Prostate gland (tissue), 2 donors: Measurements from ENCODE around the gene ABCA13. TPM values are rescaled to one million over a fixed set of nuclear protein-coding genes. Genes with fewer than 3 reads are reported as not detected.

Experiments used
- DNase-seq: peaks from one replicate; pipeline ENCODE4 v3.0.0-alpha.2; 2019; ENCODE audit warnings: low spot score
- H3K27ac ChIP-seq, 2 donors: fragments of 200-600 bp; sonication (generic); 2 replicates each; pipeline ENCODE4 v1.5.1; 2017 to 2019
- H3K27me3 ChIP-seq: fragments of 200-600 bp; sonication (generic); replicated peaks from 2 replicates; pipeline ENCODE4 v1.5.1; 2019; ENCODE audit not compliant: insufficient read depth
- H3K36me3 ChIP-seq, 2 donors: fragments of 200-600 bp; sonication (generic); 1 replicate in 1 of 2; 2 replicates in 1 of 2; pipeline versions ENCODE4 v1.5.1 to v1.8.1; 2017 to 2019
- H3K4me1 ChIP-seq: fragments of 200-600 bp; sonication (generic); replicated peaks from 2 replicates; pipeline ENCODE4 v1.5.1; 2019
- H3K4me3 ChIP-seq, 2 donors: fragments of 200-600 bp; sonication (generic); 2 replicates each; pipeline ENCODE4 v1.5.1; 2017 to 2019
- H3K9me3 ChIP-seq: fragments of 200-600 bp; sonication (generic); 2 replicates; pipeline ENCODE4 v1.5.1; 2017
- CTCF ChIP-seq, 4 experiments: fragments of 200-600 bp in 2 of 4; fragments of 450-650 bp in 2 of 4; sonication (generic) in 2 of 4; IDR thresholded peaks; 1 replicate in 3 of 4; 2 replicates in 1 of 4; pipeline ENCODE4 v1.5.1; 2016 to 2019; ENCODE audit warnings: antibody characterized with exemption in 4 of 4, mild to moderate bottlenecking in 2 of 4, moderate library complexity in 2 of 4
- POLR2A ChIP-seq: fragments of 450-650 bp; IDR thresholded peaks from one replicate; pipeline ENCODE4 v1.6.1; 2016; ENCODE audit warnings: antibody characterized with exemption, mild to moderate bottlenecking
- POLR2AphosphoS5 ChIP-seq: sonication (generic); formaldehyde crosslinking; IDR thresholded peaks from one replicate; pipeline ENCODE4 v1.6.1; 2017; ENCODE audit warnings: antibody characterized with exemption
- WGBS: methylation state at CpG from one replicate; pipeline ENCODE4 v1.1.5; 2018; 5-methylcytosine and 5-hydroxymethylcytosine counted together
- intact Hi-C: fragments of 100-400 bp; cut with DNase I; formaldehyde crosslinking; loops from one replicate; pipeline ENCODE4 v1.14.2; 2022
- total RNA-seq, 2 donors: library from RNA; depleted of rRNA; stranded (reverse); fragments of >200 nt; gene quantifications; one replicate each; pipeline ENCODE4 v1.1.0, GENCODE V29; 2016

The ABCA13 gene
- total RNA-seq, 2 donors from 2014 or later: 0.14 to 3.5 TPM

- intact Hi-C loops: no loop called here
- H3K4me3 ChIP-seq: no peak overlapping the region
- WGBS: 90% methylated on average over 8 of the region's 8 CpGs
- H3K36me3 ChIP-seq: no peaks in the 10 kb centered on the region
- no peak overlapping the region for H3K27ac ChIP-seq
- no peaks in the 10 kb centered on the region for H3K4me1 ChIP-seq
- no peaks in the 10 kb centered on the region for H3K9me3 ChIP-seq
- DNase-seq: no peak
- H3K27me3 ChIP-seq: no peaks in the 10 kb centered on the region
- TF ChIP-seq POLR2A (no peak), CTCF (IDR thresholded peaks at IDR 0.05) (no peak), POLR2AphosphoS5 (no peak)
Observed at GRCh38 chr7:48321319-48322010, 150.2 kb downstream of the ABCA13 start.

- 74% methylated on average over 5 of the region's 5 CpGs for WGBS
- no peak for DNase-seq
- Histone ChIP-seq H3K36me3 (no peaks in the 10 kb centered on the region), H3K27ac (no peak overlapping the region), H3K4me1 (no peaks in the 10 kb centered on the region), H3K9me3 (no peaks in the 10 kb centered on the region), H3K27me3 (no peaks in the 10 kb centered on the region), H3K4me3 (no peak overlapping the region)
- TF ChIP-seq POLR2A (no peak), POLR2AphosphoS5 (no peak), CTCF (IDR thresholded peaks at IDR 0.05) (peak in 1 of 4 experiments; percentile 7)
- intact Hi-C loops: no loop called here
Observed at GRCh38 chr7:48337012-48337621, 165.9 kb downstream of the ABCA13 start.

GRCh38 chr7:48337781-48338180, 166.5 kb downstream of the ABCA13 start:
- WGBS: 69% methylated on average over 3 of the region's 3 CpGs
- H3K4me1 ChIP-seq: no peaks in the 10 kb centered on the region
- H3K27me3 ChIP-seq: no peaks in the 10 kb centered on the region
- no peaks in the 10 kb centered on the region for H3K36me3 ChIP-seq
- H3K27ac ChIP-seq: no peak overlapping the region
- TF ChIP-seq CTCF (IDR thresholded peaks at IDR 0.05): no peak
- no peak for TF ChIP-seq POLR2AphosphoS5
- TF ChIP-seq POLR2A: no peak
- H3K9me3 ChIP-seq: no peaks in the 10 kb centered on the region
- intact Hi-C loops: no loop called here
- no peak overlapping the region for H3K4me3 ChIP-seq
- DNase-seq: no peak

- Histone ChIP-seq H3K4me1 (no peaks in the 10 kb centered on the region), H3K36me3 (no peaks in the 10 kb centered on the region), H3K27ac (no peak overlapping the region), H3K9me3 (no peaks in the 10 kb centered on the region), H3K27me3 (no peaks in the 10 kb centered on the region), H3K4me3 (no peak overlapping the region)
- WGBS: 69% methylated on average over 5 of the region's 5 CpGs
- no peak for DNase-seq
- intact Hi-C loops: no loop called here
- TF ChIP-seq CTCF (IDR thresholded peaks at IDR 0.05) (no peak), POLR2AphosphoS5 (no peak), POLR2A (no peak)
Observed at GRCh38 chr7:48347230-48347825, 176.1 kb downstream of the ABCA13 start.

GRCh38 chr7:48350515-48350914, 179.3 kb downstream of the ABCA13 start:
- 82% methylated on average over 7 of the region's 7 CpGs for WGBS
- no peak for DNase-seq
- H3K27me3 ChIP-seq: no peaks in the 10 kb centered on the region
- intact Hi-C loops: no loop called here
- no peaks in the 10 kb centered on the region for H3K4me1 ChIP-seq
- no peaks in the 10 kb centered on the region for H3K9me3 ChIP-seq
- no peak overlapping the region for H3K27ac ChIP-seq
- no peaks in the 10 kb centered on the region for H3K36me3 ChIP-seq
- no peak for TF ChIP-seq CTCF (IDR thresholded peaks at IDR 0.05)
- TF ChIP-seq POLR2AphosphoS5: no peak
- no peak for TF ChIP-seq POLR2A
- H3K4me3 ChIP-seq: no peak overlapping the region
